HL-60 (cell line): ENCODE data around the gene PROK1.

Experiments used
- DNase-seq, 2 experiments: peaks; one replicate each; pipeline ENCODE4 v3.0.0-alpha.2; 2010 to 2020; ENCODE audit warnings: low read depth in 1 of 2, low spot score in 1 of 2
- H3K27ac ChIP-seq: fragments of 250-450 bp; sonication (Bioruptor Pico); replicated peaks from 2 replicates; pipeline ENCODE4 v1.5.1; 2020; ENCODE audit warnings: mild to moderate bottlenecking, moderate library complexity
- H3K27me3 ChIP-seq: fragments of 250-450 bp; sonication (Bioruptor Pico); 2 replicates; pipeline ENCODE4 v1.5.1; 2021; ENCODE audit warnings: mild to moderate bottlenecking, moderate library complexity; ENCODE audit not compliant: insufficient read depth, poor library complexity, severe bottlenecking
- H3K4me3 ChIP-seq: replicated peaks from 2 replicates; pipeline ENCODE4 v1.5.1; 2011; ENCODE audit warnings: mild to moderate bottlenecking, control low read depth, low read length; ENCODE audit not compliant: insufficient read depth
- GABPA ChIP-seq: IDR thresholded peaks from 2 replicates; pipeline ENCODE4 v1.6.1; 2012; ENCODE audit warnings: low read depth
- POLR2AphosphoS5 ChIP-seq: IDR thresholded peaks from 2 replicates; pipeline ENCODE4 v1.6.1; 2012; ENCODE audit warnings: low read depth
- SPI1 ChIP-seq: IDR thresholded peaks from 2 replicates; pipeline ENCODE4 v1.6.1; 2012; ENCODE audit warnings: low read depth, mild to moderate bottlenecking, borderline replicate concordance
- TF ChIP-seq, protein P1 (sequence below): IDR thresholded peaks from 2 replicates; pipeline ENCODE4 v1.6.1; 2012; ENCODE audit warnings: low read depth; ENCODE audit not compliant: insufficient replicate concordance
- TF ChIP-seq, protein P2 (sequence below): IDR thresholded peaks from one replicate; pipeline ENCODE4 v1.5.1; 2011; ENCODE audit warnings: low read length, control low read depth, inconsistent platforms; ENCODE audit not compliant: insufficient read depth

PROK1 gene

DNA sequence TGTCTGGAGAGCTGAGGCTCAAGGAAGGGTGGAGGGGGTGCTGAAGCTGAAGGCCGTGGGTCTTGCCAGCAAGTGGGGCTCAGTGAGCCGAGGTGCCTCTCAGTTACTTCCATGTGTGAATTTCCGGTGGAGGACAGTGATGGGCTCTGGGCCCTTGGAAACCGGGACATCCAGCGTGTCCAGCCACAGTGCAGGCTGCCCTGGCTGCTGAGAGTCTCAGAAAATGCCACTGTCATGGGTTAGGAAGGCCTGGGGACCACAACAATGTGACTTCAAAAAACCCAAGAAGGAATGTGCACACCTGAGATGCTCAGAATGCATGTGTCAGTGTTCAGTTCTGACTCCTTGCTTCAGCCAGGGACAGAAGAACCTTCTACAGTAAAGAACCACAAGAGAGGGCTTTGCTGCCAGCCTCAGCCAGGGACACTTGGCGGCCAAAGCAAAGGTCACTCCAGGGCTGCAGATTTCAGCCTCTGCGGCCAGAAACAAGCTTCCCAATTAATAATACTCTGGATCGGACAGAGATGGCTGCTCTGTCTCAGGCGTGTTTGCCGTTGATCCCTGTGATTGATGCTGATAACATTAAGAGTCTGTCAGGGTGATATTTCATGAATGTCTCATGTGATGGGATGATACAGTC, 30.8 kb upstream of the PROK1 start:
- Histone ChIP-seq H3K27ac (no peak overlapping the region), H3K4me3 (no peak overlapping the region), H3K27me3 (no peaks in the 10 kb centered on the region)
- no peak for DNase-seq
- TF ChIP-seq, protein P1, sequence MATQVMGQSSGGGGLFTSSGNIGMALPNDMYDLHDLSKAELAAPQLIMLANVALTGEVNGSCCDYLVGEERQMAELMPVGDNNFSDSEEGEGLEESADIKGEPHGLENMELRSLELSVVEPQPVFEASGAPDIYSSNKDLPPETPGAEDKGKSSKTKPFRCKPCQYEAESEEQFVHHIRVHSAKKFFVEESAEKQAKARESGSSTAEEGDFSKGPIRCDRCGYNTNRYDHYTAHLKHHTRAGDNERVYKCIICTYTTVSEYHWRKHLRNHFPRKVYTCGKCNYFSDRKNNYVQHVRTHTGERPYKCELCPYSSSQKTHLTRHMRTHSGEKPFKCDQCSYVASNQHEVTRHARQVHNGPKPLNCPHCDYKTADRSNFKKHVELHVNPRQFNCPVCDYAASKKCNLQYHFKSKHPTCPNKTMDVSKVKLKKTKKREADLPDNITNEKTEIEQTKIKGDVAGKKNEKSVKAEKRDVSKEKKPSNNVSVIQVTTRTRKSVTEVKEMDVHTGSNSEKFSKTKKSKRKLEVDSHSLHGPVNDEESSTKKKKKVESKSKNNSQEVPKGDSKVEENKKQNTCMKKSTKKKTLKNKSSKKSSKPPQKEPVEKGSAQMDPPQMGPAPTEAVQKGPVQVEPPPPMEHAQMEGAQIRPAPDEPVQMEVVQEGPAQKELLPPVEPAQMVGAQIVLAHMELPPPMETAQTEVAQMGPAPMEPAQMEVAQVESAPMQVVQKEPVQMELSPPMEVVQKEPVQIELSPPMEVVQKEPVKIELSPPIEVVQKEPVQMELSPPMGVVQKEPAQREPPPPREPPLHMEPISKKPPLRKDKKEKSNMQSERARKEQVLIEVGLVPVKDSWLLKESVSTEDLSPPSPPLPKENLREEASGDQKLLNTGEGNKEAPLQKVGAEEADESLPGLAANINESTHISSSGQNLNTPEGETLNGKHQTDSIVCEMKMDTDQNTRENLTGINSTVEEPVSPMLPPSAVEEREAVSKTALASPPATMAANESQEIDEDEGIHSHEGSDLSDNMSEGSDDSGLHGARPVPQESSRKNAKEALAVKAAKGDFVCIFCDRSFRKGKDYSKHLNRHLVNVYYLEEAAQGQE: no peak

DNA sequence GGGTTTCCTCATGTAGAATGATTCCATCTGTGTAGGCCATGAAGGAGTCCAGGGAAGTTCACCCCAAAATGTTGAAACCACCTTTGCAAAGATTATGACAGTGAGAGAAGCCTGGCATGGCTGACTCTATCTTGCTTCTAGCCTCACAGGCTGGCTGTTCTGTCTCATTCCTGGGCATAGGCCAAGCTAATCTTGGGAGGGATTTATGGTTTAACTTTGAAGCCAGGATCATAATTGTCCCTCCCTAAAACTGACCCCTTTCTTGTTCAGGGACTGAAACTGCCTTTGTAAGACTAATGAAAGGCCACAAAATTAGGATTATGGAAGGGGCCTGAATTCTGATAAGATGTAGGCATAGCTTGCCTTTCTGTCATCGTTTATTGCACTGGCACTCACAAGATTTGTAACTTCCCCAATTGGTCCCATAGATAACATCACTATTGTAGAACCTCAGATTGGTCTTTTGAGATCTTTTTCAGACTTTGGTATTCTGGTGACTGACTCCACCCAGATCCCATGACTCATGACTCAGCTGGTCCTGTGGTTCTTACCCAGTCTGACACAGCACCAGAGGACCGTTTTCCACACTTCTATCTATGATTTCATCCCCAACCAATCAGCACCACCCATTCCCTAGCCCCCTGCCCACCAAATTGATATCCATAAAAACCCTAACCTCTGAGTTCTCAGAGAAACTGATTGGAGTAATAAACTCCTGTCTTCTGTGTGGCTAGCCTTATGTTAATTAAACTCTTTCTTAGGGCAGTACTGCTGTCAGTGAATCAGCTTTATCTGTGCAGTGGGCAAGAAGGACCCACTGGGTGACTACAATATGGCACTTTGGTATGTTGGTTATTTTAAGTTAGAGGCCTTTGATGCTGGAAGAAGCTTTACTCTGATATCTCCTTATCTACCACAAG, 29.8 kb upstream of the PROK1 start:
- H3K4me3 ChIP-seq: no peak overlapping the region
- no peaks in the 10 kb centered on the region for H3K27me3 ChIP-seq
- H3K27ac ChIP-seq: no peak overlapping the region
- peak in 1 of 2 experiments; percentile 19 for DNase-seq
- TF ChIP-seq, protein P2, sequence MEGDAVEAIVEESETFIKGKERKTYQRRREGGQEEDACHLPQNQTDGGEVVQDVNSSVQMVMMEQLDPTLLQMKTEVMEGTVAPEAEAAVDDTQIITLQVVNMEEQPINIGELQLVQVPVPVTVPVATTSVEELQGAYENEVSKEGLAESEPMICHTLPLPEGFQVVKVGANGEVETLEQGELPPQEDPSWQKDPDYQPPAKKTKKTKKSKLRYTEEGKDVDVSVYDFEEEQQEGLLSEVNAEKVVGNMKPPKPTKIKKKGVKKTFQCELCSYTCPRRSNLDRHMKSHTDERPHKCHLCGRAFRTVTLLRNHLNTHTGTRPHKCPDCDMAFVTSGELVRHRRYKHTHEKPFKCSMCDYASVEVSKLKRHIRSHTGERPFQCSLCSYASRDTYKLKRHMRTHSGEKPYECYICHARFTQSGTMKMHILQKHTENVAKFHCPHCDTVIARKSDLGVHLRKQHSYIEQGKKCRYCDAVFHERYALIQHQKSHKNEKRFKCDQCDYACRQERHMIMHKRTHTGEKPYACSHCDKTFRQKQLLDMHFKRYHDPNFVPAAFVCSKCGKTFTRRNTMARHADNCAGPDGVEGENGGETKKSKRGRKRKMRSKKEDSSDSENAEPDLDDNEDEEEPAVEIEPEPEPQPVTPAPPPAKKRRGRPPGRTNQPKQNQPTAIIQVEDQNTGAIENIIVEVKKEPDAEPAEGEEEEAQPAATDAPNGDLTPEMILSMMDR: no peak
- TF ChIP-seq GABPA (no peak), SPI1 (no peak), POLR2AphosphoS5 (no peak)
- TF ChIP-seq, protein P1: no peak

DNA sequence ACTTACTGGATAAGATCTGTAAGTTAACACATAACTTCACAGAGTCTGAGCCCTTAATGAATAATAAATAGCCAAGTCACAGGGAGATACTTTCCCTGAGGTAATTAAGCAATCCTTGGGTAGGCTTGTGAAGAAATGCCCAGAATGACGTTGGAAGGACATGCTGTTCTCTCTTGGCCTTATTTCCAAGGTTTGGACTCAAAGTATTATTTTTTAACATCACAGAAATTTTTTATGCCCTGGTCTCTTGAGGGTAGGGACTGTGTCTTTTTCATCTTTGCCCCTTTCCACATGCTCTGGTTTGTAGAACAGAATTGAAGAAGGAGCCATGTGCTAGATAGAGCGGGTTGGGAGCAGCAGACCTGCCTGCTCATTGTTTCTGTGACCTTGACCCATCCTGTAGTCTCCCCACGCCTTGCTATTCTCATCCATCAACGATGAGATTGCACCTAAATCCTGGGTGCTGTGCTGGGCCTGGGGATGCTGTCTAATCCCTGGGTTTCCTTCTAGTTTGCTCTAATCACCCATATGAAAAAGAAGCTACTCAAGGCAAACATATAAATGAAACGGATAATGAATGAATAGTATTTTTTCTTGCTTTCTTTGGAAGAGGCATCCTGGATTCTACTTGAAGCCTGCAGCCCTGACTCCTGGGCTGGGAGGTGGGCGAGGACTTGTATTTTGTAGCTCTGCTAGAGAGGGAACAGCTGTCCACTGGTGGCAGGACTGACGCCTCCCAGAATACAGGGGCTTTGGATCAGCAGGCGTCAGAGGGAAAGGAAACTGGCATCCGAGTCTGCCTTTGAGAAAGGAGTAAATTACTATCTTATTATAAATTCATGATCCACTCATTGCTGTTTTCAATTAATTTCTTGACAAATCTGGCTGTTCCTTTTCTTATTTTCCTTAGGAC, 26.0 kb upstream of the PROK1 start:
- DNase-seq: no peak
- TF ChIP-seq POLR2AphosphoS5: no peak
- TF ChIP-seq SPI1: no peak
- TF ChIP-seq, protein P1: no peak
- TF ChIP-seq, protein P2: no peak
- TF ChIP-seq GABPA: no peak
- Histone ChIP-seq H3K27ac (no peak overlapping the region), H3K27me3 (no peaks in the 10 kb centered on the region), H3K4me3 (no peak overlapping the region)
